Forelimb muscle (tissue), 1 donor: ENCODE measurements around the gene TAS1R2. TPM values are rescaled to one million over a fixed set of nuclear protein-coding genes. Genes with fewer than 3 reads are reported as not detected.
"Not testable (repeated sequence)": the region's sequence is repeated elsewhere in the genome, so short reads cannot be mapped to it uniquely, and the experiment has no call there.

Experiments used
- DNase-seq: peaks from one replicate; pipeline ENCODE4 v3.0.0-alpha.2; 2013; ENCODE audit warnings: low read depth
- polyA plus RNA-seq: library from polyadenylated mRNA; unstranded; fragments of 120-200 nt; gene quantifications from one replicate; pipeline ENCODE4 v1.2.1, GENCODE V29; 2013; ENCODE audit not compliant: insufficient read length

TAS1R2 gene
- polyA plus RNA-seq: not detected

GRCh38 chr1:18859560-18859959 lies at the start of gene TAS1R2:
Gene TAS1R2 (minus strand): TSS chr1:18859660. CDS start chr1:18859660, 0 bp downstream.
- DNase-seq: no peak

GRCh38 chr1:18907917-18908845 lies 48.7 kb upstream of the TAS1R2 start:
- DNase-seq: no peak

- no peak for DNase-seq
These were observed 47.8 kb upstream of the TAS1R2 start for GRCh38 chr1:18907021-18907916.

GRCh38 chr1:18903291-18903756 lies 43.9 kb upstream of the TAS1R2 start:
- no peak for DNase-seq

- peak; percentile 96 for DNase-seq
These were observed 43.2 kb upstream of the TAS1R2 start, which contains the start of gene ALDH4A1 for GRCh38 chr1:18902523-18903290. Gene ALDH4A1 (minus strand): TSS chr1:18902555. CDS start chr1:18902523, 32 bp downstream.

- DNase-seq: no peak
These were observed 42.6 kb upstream of the TAS1R2 start for GRCh38 chr1:18901952-18902522.

GRCh38 chr1:18901147-18901951 lies 41.9 kb upstream of the TAS1R2 start:
- no peak for DNase-seq

- DNase-seq: no peak
These were observed 40.9 kb upstream of the TAS1R2 start for GRCh38 chr1:18900303-18900841.

- DNase-seq: no peak
These were observed 40.0 kb upstream of the TAS1R2 start for GRCh38 chr1:18899363-18900049.

GRCh38 chr1:18898567-18898966 lies 39.1 kb upstream of the TAS1R2 start:
- DNase-seq: no peak

GRCh38 chr1:18895317-18895716 lies 35.9 kb upstream of the TAS1R2 start:
- DNase-seq: no peak

GRCh38 chr1:18893120-18893519 lies 33.7 kb upstream of the TAS1R2 start:
- DNase-seq: no peak

GRCh38 chr1:18891858-18892257 lies 32.4 kb upstream of the TAS1R2 start:
- not testable (repeated sequence) for DNase-seq

GRCh38 chr1:18891426-18891780 lies 31.9 kb upstream of the TAS1R2 start:
- DNase-seq: no peak

- no peak for DNase-seq
These were observed 31.4 kb upstream of the TAS1R2 start for GRCh38 chr1:18890706-18891425.

GRCh38 chr1:18886003-18886335 lies 26.5 kb upstream of the TAS1R2 start:
- no peak for DNase-seq

- DNase-seq: no peak
These were observed 26.0 kb upstream of the TAS1R2 start for GRCh38 chr1:18885311-18886002.

- DNase-seq: no peak
These were observed 25.3 kb upstream of the TAS1R2 start for GRCh38 chr1:18884727-18885126.
